ENCODE measurements around the gene TNPO3.

Gene TNPO3

GRCh38 chr7:129054438-129055293 lies at the start of gene TNPO3:
TSS of gene TNPO3 (minus strand) at chr7:129055111. CDS start at chr7:129054770, 341 bp downstream.
- DNase-seq = peak; percentile 92

- no peak for DNase-seq
Observed at GRCh38 chr7:129103561-129104324, 48.8 kb upstream of the TNPO3 start.

- DNase-seq = peak; percentile 14
Observed at GRCh38 chr7:129101746-129102145, 46.8 kb upstream of the TNPO3 start.

- no peak for DNase-seq
Observed at GRCh38 chr7:129100827-129101166, 45.9 kb upstream of the TNPO3 start.

GRCh38 chr7:129098409-129099084 lies 43.6 kb upstream of the TNPO3 start:
- DNase-seq = no peak

- no peak for DNase-seq
Observed at GRCh38 chr7:129095258-129095657, 40.3 kb upstream of the TNPO3 start.

GRCh38 chr7:129094501-129094900 lies 39.6 kb upstream of the TNPO3 start:
- DNase-seq = no peak

- DNase-seq = no peak
Observed at GRCh38 chr7:129093867-129094456, 39.1 kb upstream of the TNPO3 start.

GRCh38 chr7:129091484-129092002 lies 36.6 kb upstream of the TNPO3 start:
- DNase-seq = peak; percentile 63

- no peak for DNase-seq
Observed at GRCh38 chr7:129090300-129090907, 35.5 kb upstream of the TNPO3 start.

GRCh38 chr7:129089521-129090212 lies 34.8 kb upstream of the TNPO3 start:
- no peak for DNase-seq

GRCh38 chr7:129084801-129085551 lies 30.1 kb upstream of the TNPO3 start:
- no peak for DNase-seq

- DNase-seq = no peak
Observed at GRCh38 chr7:129083525-129083924, 28.6 kb upstream of the TNPO3 start.

GRCh38 chr7:129078455-129078854 lies 23.5 kb upstream of the TNPO3 start:
- DNase-seq = no peak

GRCh38 chr7:129076886-129077285 lies 22.0 kb upstream of the TNPO3 start:
- DNase-seq = no peak

GRCh38 chr7:129074994-129075393 lies 20.1 kb upstream of the TNPO3 start:
- DNase-seq = no peak

- no peak for DNase-seq
Observed at GRCh38 chr7:129074361-129074871, 19.5 kb upstream of the TNPO3 start.

GRCh38 chr7:129073738-129074137 lies 18.8 kb upstream of the TNPO3 start:
- DNase-seq = no peak

GRCh38 chr7:129073204-129073603 lies 18.3 kb upstream of the TNPO3 start:
- no peak for DNase-seq

GRCh38 chr7:129072479-129073011 lies 17.6 kb upstream of the TNPO3 start:
- DNase-seq = no peak

- no peak for DNase-seq
Observed at GRCh38 chr7:129069021-129069420, 14.1 kb upstream of the TNPO3 start.
